Stimulated activated CD8-positive, alpha-beta memory T cell treated with anti-CD3 and anti-CD28 coated beads, Interleukin-4, amount 100 ng/mL, for 48 hours (primary cell): ENCODE measurements around the gene SYT6.
A peak's percentile ranks its signal among the peaks of the same experiment; 100 is the strongest.

Experiments
- DNase-seq: peaks from one replicate; pipeline ENCODE4 v3.0.0-alpha.2; 2020

Gene SYT6, protein sequence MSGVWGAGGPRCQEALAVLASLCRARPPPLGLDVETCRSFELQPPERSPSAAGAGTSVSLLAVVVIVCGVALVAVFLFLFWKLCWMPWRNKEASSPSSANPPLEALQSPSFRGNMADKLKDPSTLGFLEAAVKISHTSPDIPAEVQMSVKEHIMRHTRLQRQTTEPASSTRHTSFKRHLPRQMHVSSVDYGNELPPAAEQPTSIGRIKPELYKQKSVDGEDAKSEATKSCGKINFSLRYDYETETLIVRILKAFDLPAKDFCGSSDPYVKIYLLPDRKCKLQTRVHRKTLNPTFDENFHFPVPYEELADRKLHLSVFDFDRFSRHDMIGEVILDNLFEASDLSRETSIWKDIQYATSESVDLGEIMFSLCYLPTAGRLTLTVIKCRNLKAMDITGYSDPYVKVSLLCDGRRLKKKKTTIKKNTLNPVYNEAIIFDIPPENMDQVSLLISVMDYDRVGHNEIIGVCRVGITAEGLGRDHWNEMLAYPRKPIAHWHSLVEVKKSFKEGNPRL

DNA sequence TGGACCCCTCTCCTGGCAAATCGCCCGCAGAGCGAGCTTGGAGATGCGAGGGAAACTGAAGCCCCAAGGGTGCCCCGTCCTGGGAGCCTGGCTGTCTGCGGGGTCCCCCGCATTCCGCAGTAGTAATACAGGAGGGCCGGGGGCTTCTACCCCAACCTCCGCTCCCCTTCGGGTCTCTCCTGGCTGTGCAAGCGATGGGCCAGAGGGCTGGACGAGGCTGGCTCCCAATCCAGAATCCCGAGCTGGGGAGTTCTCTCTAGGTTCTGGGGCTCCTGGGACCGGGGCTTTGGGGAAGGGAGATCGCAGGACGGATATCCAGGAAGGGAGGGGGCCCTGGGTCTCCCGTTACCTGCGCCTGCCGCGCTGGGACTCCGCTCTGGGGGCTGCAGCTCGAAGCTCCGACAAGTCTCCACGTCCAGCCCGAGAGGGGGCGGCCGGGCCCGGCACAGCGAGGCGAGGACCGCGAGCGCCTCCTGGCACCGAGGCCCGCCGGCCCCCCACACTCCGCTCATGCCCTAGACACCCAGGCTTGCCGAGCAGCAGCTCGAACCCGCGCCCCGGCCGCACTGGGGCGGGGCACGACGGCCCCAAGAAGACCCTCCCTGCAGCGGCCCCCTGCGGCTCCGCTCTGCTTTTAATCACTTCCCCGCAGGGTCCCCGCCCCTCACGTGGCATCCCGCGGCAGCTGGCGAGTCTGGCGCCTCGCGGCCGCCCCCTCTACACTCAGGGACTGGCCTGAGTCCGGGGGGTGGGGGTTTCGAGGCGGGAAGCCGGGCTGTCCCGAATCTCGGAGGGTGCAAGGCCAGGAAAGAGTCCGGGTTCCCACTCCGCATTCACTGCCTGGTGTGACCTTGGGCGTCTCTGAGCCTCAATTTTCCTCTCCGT, at the start of gene SYT6:
Gene SYT6 (minus strand): TSS at position 609 of the 885 bp plus-strand sequence. CDS start 97 bp downstream, at position 512.
- peak; percentile 27 for DNase-seq

DNA sequence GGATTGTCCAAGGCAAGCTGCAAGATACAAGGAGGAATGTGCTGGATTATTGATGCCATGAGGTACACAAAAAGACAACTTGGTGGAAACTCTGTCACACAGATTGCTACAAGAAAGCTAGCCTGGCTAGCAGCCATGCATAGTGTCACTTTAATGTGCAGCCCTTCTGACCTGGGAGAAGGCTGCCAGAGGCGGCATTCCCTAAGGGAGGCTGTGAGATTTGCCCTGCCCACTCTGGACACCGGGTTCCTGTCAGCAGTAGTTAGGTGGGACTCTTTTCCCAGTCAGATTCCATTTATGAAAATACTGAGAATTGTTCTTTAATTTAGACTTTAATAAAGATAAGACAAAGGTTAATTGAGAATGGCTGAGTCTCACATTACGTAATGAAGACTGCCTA, 47.8 kb upstream of the SYT6 start:
- DNase-seq, result no peak

DNA sequence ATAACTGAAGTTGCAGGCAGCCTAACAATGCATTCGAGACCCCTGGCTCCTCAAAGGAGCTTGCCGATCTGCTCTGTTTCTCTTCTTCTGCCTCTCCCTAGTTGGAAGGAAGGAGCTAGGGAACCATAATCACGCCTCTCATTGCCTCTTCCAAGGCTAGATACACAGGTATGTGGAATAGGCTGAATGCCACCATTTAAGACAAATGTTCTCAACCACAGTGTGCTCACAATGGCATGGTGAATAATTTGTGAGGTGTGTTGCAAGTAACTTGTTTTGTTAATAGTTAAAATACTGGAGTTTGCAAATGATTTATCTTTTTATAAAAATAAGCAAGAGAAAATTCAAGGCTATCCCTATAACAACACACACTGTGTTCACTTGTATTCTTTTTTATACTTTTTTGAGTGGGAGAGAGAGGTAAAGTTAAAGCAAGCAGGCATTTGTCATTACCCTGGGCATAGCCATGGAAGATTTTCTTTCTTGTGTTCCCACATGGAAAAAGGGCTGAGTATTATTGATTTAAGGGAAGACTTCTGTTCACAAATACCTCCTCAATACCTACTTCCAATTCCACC, 45.4 kb upstream of the SYT6 start:
- DNase-seq, result no peak

DNA sequence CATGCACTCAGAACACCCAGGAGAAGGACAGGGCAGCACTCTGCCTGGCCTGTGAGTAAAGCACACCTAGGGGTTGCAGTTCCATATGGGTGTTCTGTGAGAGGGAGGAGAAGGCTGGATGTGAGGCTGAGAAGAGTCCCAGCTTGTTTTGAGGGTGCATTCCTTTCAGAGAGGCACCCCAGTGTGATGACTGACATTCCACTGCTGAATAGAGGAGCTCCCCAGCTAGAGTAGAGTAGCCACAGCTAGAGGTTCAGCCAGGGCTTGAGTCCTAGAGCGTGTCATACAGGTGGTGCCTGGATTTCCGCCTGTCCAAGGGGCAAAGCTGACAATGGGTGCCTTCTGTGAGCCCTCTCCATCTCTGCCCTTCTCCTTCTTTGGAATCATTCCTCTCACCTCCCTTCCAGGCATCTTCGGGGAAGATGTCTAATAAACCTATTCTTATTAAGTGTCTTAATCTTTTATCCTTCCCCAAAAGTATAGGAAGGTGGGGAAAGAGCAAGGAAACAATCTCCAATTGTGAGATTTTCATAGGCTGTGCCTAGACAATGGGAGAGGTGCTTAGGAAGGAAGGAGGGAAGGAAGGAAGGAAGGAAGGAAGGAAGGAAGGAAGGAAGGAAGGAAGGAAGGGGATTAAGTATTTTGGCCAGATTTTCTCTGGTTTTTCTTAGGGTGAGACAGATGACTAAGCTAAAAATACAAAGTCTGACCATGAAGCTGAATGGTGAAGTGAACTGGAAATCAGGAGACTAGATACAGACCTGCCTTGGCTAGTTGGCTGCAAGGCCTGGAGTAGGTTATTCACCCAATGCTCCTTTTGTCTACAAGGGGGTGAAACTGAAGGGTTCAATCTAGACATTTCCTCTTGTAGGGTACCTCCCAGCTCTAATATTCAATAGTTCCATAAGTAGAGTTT, 43.6 kb upstream of the SYT6 start:
- no peak for DNase-seq

DNA sequence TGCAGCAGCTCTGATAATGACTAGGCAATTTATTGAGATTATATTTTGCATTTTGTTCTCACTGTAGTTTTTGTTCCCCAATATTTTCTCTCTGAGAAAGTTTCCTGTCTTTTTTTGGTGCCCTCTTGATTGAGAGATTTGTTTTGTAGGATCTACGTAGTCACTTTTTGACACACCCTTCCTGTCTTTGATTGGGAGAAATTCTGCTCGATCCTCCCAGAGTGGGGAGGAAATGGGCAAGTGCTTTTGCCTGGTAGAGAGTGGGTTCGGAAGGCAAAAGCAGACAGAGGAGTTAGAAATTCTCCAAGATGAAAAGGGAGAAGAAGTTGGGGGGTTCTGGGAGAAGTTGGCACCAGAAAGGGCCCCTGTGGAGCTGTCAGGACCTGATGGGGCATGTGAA, 42.1 kb upstream of the SYT6 start:
- DNase-seq, result no peak

DNA sequence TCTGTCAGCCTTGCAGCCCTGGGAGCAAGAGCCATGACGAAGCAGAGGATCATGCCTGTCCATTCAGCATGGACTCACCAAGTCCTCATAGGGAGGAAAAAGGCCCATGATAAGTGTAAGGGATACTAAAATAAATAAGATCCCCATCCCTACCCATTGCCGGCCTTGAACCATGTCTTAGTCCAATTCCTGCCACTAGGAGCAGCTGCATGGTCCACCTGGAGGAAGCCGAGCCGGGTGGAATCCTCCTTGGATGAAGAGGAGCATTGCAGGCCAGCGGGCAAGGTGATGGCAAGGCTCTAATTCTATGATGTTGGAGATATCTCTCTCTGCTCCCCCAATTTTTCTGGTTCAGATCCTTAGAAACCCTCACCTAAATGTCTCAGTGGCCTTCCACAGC, 38.7 kb upstream of the SYT6 start:
- DNase-seq, result no peak

DNA sequence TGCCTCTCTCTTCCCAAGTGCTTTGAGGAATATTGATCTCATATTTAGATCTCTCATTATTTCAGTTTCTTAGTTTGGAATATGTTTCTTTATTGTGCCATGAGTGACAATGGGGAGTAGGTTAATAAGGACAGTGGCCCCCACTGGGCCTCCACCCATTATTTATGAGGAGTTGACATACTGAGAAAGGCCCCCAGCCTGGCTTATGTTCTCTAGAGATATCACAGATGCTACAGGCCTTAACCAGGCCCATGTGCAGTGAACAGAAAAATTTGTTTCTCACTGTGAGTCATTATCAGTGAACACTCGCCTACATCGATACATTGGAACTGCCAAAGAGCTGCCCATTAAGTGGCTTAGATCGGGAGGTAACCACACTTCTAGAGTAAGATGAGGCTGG, 35.7 kb upstream of the SYT6 start:
- no peak for DNase-seq

DNA sequence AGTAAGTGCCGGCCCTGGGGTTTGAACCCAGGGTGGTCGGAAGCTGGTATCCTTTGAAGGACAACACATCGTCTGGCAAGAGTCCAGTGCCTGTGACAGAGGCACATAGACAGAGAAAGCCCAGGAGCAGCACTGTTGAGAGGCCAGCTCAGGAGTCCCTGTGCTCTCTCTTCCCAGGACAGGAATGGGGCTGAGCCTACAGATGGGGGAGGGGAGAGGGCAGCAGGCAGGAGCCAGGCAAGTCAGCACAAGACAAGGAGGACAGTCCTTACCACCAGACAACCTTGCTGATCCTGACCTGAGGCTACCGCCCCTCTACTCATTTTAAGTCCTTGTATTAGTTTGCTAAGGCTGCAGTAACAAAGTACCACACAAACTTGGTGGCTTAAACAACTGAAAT, 27.7 kb upstream of the SYT6 start:
- DNase-seq, result no peak

DNA sequence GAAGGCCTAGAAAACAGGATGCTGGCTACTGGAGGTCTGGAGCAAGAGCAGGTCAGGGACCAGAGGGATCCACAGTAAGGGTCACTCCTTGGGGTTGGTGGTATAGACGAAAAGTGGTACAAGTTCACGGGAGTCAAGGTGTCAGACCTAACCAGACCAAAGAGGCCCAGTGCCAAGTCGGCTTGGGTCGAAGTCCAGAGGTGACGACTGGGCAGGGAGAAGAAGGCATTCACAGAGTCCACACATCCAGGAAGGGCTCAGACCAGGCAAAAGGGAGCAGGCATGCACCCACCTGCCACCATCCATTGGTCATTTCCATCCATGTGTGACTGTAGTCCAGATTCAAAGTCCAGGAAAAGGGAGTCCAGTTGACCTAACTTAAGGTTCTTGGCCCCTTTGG, 27.1 kb upstream of the SYT6 start:
- no peak for DNase-seq

DNA sequence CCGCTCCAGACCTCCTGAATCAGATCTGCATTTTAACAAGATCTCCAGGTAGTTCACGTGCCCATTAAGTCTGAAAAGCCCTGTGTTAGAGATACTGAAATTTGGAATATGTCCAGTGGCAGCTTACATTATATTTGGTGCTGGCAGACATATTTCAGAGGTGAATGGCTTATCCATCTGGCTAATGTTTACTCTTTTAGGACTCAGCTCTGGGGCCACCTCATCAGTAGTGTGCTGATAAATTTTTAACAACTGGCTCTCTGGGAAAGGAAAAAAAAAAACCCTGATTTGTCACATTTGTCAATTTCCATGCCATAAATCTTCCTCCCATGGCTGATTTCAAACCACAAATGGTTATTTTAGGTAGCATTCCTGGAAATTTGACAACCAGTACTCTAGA, 25.3 kb upstream of the SYT6 start:
- no peak for DNase-seq

DNA sequence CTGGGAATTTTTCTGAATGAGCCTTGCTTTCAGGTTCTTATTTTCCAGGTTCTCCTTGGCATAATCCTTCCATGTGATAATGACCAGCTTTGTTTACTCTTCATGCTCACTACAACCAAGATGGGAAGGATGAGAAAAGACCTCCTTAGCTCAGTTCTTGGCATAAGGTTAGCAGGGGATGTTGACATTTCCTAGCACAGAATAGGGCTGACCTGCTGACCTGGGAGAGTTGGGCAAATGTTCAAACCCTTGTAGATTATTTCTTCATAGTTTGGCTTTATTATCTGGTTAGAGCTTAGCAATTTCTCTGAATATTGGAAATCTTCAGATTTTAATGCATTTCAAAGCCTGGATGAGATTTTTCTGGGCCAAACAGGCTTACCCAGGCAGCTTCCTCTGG, 23.6 kb upstream of the SYT6 start:
- no peak for DNase-seq

DNA sequence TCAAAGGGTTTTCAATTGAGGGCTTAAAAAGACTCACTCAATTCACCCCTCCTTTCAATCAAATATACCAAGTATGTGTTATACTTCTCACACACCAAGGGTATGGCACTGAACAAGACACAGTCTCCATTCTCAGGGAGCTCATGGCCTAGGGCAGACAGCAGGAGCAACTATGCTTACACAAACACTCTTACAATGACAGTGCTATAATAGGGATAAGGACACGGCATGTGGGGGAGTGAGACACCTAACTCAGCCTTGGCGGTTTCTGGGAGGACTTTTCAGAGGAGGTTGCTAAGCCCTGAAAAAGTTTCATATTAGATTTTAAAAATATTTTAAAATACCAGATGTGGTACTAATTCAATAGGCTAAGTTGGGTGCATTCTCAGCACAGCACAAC, 22.7 kb upstream of the SYT6 start:
- no peak for DNase-seq

DNA sequence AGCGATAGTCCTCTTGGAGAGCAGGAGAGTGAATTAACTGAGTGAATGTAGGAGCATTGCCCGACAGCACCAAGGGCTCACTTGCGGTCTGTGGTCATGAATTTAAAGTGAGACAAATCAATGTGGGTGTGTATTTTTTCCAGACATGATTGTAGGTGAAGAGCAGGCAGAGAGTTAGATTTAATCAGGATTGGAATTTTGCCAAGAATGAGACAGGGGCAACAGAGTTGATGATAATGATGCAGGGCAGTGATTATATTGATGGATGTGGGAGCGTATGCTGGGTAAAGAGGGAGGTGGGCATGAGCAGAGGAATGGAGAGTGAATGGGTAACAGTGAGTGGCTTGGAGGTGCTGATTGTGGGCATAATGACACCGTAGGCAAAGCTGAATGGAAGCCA, 20.0 kb upstream of the SYT6 start:
- DNase-seq, result no peak

DNA sequence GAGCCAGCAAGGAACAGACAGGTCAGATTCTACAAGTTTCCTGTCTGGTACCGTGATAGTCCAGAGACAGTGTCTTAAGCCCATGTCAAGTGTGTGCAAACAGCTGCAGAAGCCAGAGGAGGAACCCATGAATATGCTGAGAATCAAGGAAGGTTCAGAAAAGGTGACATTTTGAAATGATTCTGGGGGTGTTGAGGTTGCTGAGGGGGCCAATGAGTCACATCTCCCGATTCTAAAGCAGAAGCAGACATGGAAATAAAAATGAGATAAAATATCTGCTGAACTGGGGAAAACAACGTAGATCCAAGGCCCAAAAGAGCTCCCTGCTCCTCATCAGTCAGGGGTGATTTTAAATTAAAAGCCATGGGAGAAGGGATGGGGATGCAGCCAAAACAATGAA, 15.8 kb upstream of the SYT6 start:
- DNase-seq, result no peak

DNA sequence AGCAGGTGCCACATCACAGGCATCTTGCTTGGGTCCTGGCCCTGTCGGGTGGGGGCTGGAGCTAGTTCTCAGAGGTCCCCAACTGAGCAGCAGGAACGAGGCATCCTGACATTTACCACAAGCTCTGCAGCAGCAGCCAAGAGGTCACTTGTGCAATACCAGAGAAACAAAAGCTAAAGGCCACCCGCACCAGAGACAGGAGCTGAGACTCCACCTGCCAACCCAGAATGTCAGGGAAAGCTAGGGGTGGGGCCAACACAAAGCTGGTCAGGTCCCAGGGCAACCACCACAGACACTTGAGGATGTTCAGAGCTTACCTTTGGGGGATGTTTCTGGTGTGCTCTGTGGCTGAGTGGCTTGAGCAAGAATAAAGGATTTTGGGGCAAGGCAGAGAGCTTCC, 13.6 kb upstream of the SYT6 start:
- no peak for DNase-seq

DNA sequence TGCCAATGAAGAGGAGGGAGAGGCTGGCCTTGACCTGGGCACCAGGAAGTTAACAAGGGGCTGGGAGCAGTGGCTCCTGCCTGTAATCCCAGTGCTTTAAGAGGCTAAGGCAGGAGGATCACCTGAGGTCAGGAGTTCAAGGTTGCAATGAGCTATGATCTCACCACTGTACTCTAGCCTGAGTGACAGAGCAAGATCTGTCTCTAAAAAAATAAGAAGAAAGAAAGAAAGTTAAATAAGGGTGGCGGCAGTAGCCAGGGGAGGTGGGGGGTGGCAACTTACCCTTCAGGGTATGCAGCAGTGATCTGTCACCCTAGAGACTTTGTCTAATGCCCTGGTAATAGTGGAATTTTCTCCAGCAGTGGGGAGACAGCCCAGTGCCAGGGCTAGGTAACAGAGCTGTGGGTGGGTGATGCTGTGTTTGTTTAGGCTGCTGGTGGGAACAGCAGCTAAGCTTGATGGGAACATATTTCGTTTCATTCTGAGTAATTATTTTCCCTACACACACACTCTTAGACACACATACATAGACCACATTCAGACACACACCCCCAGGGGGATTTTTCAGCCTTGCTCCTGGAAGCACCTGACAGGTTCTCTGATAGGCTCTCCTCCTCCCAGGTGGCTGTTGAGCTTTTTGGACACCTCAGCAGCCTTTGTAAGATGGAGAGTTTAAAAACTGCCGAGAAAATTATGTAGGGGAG, 11.3 kb upstream of the SYT6 start:
- no peak for DNase-seq

DNA sequence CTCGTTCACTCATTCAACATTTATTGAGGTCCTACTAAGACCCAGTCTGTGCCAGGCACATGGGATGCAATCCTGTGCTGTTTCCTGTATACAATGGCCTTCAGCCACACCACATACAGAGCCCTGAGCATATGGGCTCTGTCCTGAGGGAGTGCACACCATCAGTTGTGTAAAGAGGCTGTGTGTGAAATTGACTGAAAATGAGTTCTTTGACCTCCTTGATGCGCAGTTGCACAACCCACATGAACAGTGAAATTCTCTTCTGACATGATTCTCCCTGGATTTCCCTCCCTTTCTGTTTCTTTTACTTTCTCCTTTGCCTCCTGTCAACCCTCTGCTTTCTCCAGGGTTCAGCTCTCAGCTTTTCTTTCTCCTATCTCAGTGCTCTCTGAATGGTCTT, 6.3 kb upstream of the SYT6 start:
- DNase-seq, result no peak

DNA sequence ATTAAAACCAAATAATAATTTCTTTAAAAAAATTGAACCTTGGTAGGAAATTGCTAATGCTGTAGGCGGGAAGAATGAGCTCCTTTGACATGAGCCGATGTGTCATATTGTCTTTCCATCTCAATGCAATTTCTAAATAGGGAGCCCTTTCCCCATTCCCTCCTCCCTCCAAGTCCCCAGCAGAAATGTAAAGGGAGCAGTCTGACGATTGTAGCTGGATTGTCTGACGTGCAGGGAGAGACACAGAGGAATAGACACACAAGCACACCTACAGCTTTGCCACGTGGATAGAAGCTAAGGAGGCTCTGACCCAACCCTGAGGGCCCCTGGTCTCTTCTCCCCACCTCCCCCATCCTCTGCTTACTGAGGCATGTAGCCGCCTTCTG, 3.6 kb upstream of the SYT6 start:
- no peak for DNase-seq

DNA sequence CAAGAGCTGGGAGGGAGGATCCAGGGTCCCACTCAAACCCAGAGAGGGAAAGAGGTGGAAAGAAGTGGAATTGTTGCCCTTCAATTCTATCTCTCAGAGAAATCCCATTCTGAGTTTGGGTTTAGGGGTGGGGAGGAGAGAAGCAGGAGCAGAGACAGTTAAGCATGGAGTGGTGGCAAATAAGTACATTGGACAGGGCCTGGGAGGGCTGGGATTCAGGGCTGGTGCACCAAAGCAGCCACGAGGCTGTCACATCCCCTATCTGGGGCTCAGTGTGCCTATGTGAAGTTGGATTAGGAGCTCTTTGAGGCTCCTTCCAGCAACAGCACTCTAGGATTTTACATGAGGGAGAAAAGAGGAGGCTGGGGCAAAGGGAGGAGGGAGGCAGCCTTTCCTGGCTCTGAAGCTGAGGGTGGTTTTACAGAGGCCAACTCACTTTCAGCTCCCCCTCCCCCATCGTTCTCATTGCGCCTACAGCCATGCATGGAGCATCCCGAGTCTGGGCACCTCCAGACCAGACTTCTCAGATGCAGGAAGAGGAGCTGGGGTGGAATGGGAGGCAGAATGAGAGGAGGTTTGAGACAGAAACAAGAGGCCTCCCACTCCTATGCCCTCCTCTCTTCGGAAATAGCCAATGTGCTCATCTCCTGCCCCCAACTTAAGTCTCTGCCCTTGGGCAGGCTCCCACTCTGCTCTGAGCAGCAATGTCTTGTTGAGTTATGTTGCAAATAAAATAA, 3.0 kb upstream of the SYT6 start:
- DNase-seq, result no peak

DNA sequence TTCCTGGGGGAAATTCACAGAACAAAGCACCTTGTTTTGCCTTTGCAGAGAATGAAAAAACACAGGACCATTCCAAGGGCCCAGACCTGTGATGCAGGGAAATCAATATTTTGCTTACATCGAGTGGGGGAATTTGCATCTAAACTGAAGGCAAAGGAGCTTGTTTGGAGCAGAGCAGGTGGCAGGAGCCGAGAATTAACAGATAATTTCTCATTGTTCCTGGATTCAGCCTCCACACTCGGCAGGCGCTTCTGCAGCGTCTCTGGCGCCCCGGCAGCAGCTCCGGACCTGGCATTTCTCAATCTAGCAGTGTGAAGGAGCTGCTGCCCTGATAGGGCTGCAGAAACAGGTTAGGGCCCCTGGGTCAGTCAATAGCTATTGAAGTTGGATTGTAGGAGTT, 2.0 kb upstream of the SYT6 start:
- no peak for DNase-seq

DNA sequence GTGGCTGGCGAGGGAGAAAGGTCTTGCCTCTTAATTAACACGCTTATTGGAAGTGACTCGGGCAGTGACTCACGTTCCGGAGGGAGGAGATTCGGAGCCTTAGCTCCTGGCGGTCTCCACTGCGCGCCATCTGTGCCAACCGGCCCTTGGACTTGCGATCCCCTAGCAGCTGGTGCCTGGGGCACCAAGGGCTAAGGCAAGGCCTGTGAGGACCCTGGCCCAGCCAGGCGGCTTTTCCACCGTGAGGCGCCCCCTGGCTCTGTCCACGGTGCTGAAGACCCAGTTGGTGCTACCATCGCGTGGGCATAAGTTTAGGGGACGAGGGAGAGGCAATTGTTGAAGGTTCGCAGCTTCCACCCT, 1.3 kb upstream of the SYT6 start:
- peak; percentile 37 for DNase-seq
